PFSK-1 (cell line): ENCODE results near the gene TEX11.

Experiments used
- POLR2AphosphoS5 ChIP-seq: IDR thresholded peaks from 2 replicates; pipeline ENCODE4 v1.6.1; 2012; ENCODE audit warnings: low read depth, mild to moderate bottlenecking, control low read depth, low read length, moderate library complexity
- REST ChIP-seq, 2 experiments: IDR thresholded peaks; 2 replicates each; pipeline versions ENCODE4 v1.6.1 to v1.8.0; 2011 to 2012; ENCODE audit warnings: low read depth in 2 of 2, low read length in 2 of 2, control low read depth in 1 of 2, inconsistent platforms in 1 of 2, mild to moderate bottlenecking in 1 of 2, moderate library complexity in 1 of 2; ENCODE audit not compliant: insufficient read depth in 1 of 2
- TAF1 ChIP-seq: IDR thresholded peaks from 2 replicates; pipeline ENCODE4 v1.6.1; 2012; ENCODE audit warnings: low read length, control low read depth, borderline replicate concordance; ENCODE audit not compliant: insufficient read depth

GRCh38 chrX:70605352-70605751 lies 303.2 kb downstream of the TEX11 start:
- no peak for TF ChIP-seq POLR2AphosphoS5
- TF ChIP-seq TAF1 = no peak
- TF ChIP-seq REST (IDR thresholded peaks at IDR 0.05; ENCODE audit: insufficient read depth in 1 of 2, low read depth in 2 of 2, low read length in 2 of 2) = no peak
